Measurements from ENCODE around the gene SPECC1L.
A peak's percentile ranks its signal among the peaks of the same experiment; 100 is the strongest.

Gene SPECC1L

GRCh38 chr22:24406322-24407277 lies 136.0 kb downstream of the SPECC1L start:
- ChIA-PET POLR2A (ENCODE audit: low non-redundant PET) (no interaction called here), CTCF (interaction anchor here (0.6 kb wide), 1 partner anchor 18 kb away, joined by 4 read pairs; no protein-coding TSS in a partner anchor)
- no peak for TF ChIP-seq CTCF (conservative IDR thresholded peaks at IDR 0.05; ENCODE audit: low read depth)
- no peak overlapping the region for H3K27ac ChIP-seq
- no peak for DNase-seq (ENCODE audit: low spot score)

- DNase-seq (ENCODE audit: low spot score): no peak
- H3K27ac ChIP-seq: no peak overlapping the region
- POLR2A ChIA-PET (ENCODE audit: low non-redundant PET): no interaction called here
- CTCF ChIA-PET: interaction anchor here (0.6 kb wide), 1 partner anchor 17 kb away, joined by 4 read pairs; no protein-coding TSS in a partner anchor
- TF ChIP-seq CTCF (conservative IDR thresholded peaks at IDR 0.05; ENCODE audit: low read depth): no peak
These were observed 136.6 kb downstream of the SPECC1L start for GRCh38 chr22:24407278-24407665.

- CTCF ChIA-PET: no interaction called here
- POLR2A ChIA-PET (ENCODE audit: low non-redundant PET): no interaction called here
- H3K27ac ChIP-seq: no peak overlapping the region; the same call in 1 of the 2 replicates
- TF ChIP-seq CTCF (conservative IDR thresholded peaks at IDR 0.05; ENCODE audit: low read depth): no peak
- DNase-seq (ENCODE audit: low spot score): no peak
These were observed 137.3 kb downstream of the SPECC1L start for GRCh38 chr22:24407884-24408283.

- POLR2A ChIA-PET (ENCODE audit: low non-redundant PET): no interaction called here
- no peak for DNase-seq (ENCODE audit: low spot score)
- CTCF ChIA-PET: interaction anchor here (0.8 kb wide), 1 partner anchor 15 kb away, joined by 5 read pairs; no protein-coding TSS in a partner anchor
- H3K27ac ChIP-seq: no peak overlapping the region; the same call in 1 of the 2 replicates
- no peak for TF ChIP-seq CTCF (conservative IDR thresholded peaks at IDR 0.05; ENCODE audit: low read depth)
These were observed 138.0 kb downstream of the SPECC1L start for GRCh38 chr22:24408630-24409029.

GRCh38 chr22:24409707-24410106 lies 139.1 kb downstream of the SPECC1L start:
- CTCF ChIA-PET: interaction anchor here (0.8 kb wide), 1 partner anchor 14 kb away, joined by 5 read pairs; no protein-coding TSS in a partner anchor
- POLR2A ChIA-PET (ENCODE audit: low non-redundant PET): no interaction called here
- H3K27ac ChIP-seq: peak overlapping the region; percentile 9; the same call in 1 of the 2 replicates
- no peak for DNase-seq (ENCODE audit: low spot score)
- no peak for TF ChIP-seq CTCF (conservative IDR thresholded peaks at IDR 0.05; ENCODE audit: low read depth)

GRCh38 chr22:24410110-24410856 lies 139.7 kb downstream of the SPECC1L start:
- H3K27ac ChIP-seq: peak overlapping the region; percentile 9; the same call in 1 of the 2 replicates
- ChIA-PET POLR2A (ENCODE audit: low non-redundant PET) (no interaction called here), CTCF (no interaction called here)
- no peak for DNase-seq (ENCODE audit: low spot score)
- no peak for TF ChIP-seq CTCF (conservative IDR thresholded peaks at IDR 0.05; ENCODE audit: low read depth)

All from RWPE1 (cell line).